HepG2 (cell line): ENCODE results near the gene ABCB11.

Source experiments
- CTCF ChIP-seq: sonication (generic); formaldehyde crosslinking; IDR thresholded peaks from 2 replicates; pipeline ENCODE4 v1.5.0; 2020; ENCODE audit warnings: mild to moderate bottlenecking, missing genetic modification reagents, moderate library complexity
- HNRNPK ChIP-seq: fragments of 200-400 bp; formaldehyde crosslinking; IDR thresholded peaks from 2 replicates; pipeline ENCODE4 v1.6.1; 2018; ENCODE audit warnings: low read length, low read depth, moderate library complexity, mild to moderate bottlenecking; ENCODE audit not compliant: poor library complexity, severe bottlenecking
- PITX1 ChIP-seq: sonication (generic); formaldehyde crosslinking; IDR thresholded peaks from 2 replicates; pipeline ENCODE4 v1.5.1; 2020; ENCODE audit warnings: mild to moderate bottlenecking, missing genetic modification reagents
- POLR2AphosphoS5 ChIP-seq: IDR thresholded peaks from 2 replicates; pipeline ENCODE4 v1.6.1; 2012; ENCODE audit warnings: low read depth, low read length
- SUZ12 ChIP-seq: fragments of 150-350 bp; IDR thresholded peaks from 2 replicates; pipeline ENCODE4 v1.6.1; 2014; ENCODE audit warnings: low read depth, low read length
- ZSCAN29 ChIP-seq: sonication (generic); formaldehyde crosslinking; conservative IDR thresholded peaks from 2 replicates; pipeline ENCODE4 v1.4.0; 2020; ENCODE audit warnings: mild to moderate bottlenecking, missing genetic modification reagents

GRCh38 chr2:168929031-168929430 is 102.1 kb downstream of the ABCB11 start:
- no peak for TF ChIP-seq ZSCAN29
- TF ChIP-seq CTCF (CRISPR knock-in tag), result no peak
- TF ChIP-seq PITX1 (CRISPR knock-in tag), result no peak
- TF ChIP-seq HNRNPK, result no peak
- no peak for TF ChIP-seq SUZ12
- no peak for TF ChIP-seq POLR2AphosphoS5
